Left lung (tissue), 10 donors: ENCODE results near the gene TCF3. TPM values are rescaled to one million over a fixed set of nuclear protein-coding genes. Genes with fewer than 3 reads are reported as not detected.
A peak's percentile ranks its signal among the peaks of the same experiment; 100 is the strongest.
"Not testable (repeated sequence)": the region's sequence is repeated elsewhere in the genome, so short reads cannot be mapped to it uniquely, and the experiment has no call there.

ENCODE experiments used
- ATAC-seq: fragments of 200-7000 bp; cut with Tn5 transposase; one replicate; pipeline ENCODE4 v1.9.1; 2020; ENCODE audit warnings: moderate library complexity
- DNase-seq, 4 donors: peaks; one replicate each; pipeline ENCODE4 v3.0.0-alpha.2; 2013 to 2020
- H3K27ac ChIP-seq, 2 donors: fragments of 200-600 bp; sonication (generic) in 1 of 2; one replicate each; pipeline versions ENCODE4 v1.5.0 to v1.8.0; 2020 to 2021
- H3K27me3 ChIP-seq, 2 donors: fragments of 200-600 bp; sonication (generic) in 1 of 2; one replicate each; pipeline versions ENCODE4 v1.5.0 to v1.8.0; 2020 to 2021
- H3K36me3 ChIP-seq, 2 donors: fragments of 200-600 bp; sonication (generic) in 1 of 2; one replicate each; pipeline versions ENCODE4 v1.5.0 to v1.8.0; 2020 to 2021
- H3K4me1 ChIP-seq, 2 donors: fragments of 200-600 bp; one replicate each; pipeline ENCODE4 v1.8.0; 2021
- H3K4me3 ChIP-seq, 2 donors: fragments of 200-600 bp; sonication (generic) in 1 of 2; one replicate each; pipeline versions ENCODE4 v1.5.0 to v1.8.0; 2020 to 2021; ENCODE audit warnings: mild to moderate bottlenecking in 1 of 2
- H3K9me3 ChIP-seq, 2 donors: fragments of 200-600 bp; sonication (generic) in 1 of 2; one replicate each; pipeline versions ENCODE4 v1.5.0 to v1.8.0; 2020 to 2021
- intact Hi-C, 2 donors: fragments of 100-400 bp; cut with DNase I; formaldehyde crosslinking; loops; one replicate each; pipeline versions ENCODE4 v1.11.2 to v1.14.2; 2022
- polyA plus RNA-seq, 6 donors: library from polyadenylated mRNA; unstranded; fragments of 120-200 nt; gene quantifications; one replicate each; pipeline ENCODE4 v1.2.1, GENCODE V29; 2013; ENCODE audit not compliant: insufficient read length in 6 of 6
- total RNA-seq, 2 donors: library from RNA; stranded (reverse); fragmentation: NEBNext Ultra II Directional; extraction: Animal tissue kit (Norgen Biotek cat#: 25700); gene quantifications; one replicate each; pipeline ENCODE4 v1.2.1, GENCODE V29; 2021
- TF ChIP-seq, protein P1 (sequence below), 2 donors: fragments of 200-600 bp; sonication (generic) in 1 of 2; IDR thresholded peaks; one replicate each; pipeline versions ENCODE4 v1.5.0 to v1.8.0; 2021; ENCODE audit warnings: antibody characterized with exemption in 2 of 2
- donor health status: DM: no; HTN: yes; CAD: no.
- donor health status: DM: no; HTN: no; CAD: no.

Gene TCF3
- total and polyA plus RNA-seq, 8 donors = 57.9 to 149 (median 124) TPM

DNA sequence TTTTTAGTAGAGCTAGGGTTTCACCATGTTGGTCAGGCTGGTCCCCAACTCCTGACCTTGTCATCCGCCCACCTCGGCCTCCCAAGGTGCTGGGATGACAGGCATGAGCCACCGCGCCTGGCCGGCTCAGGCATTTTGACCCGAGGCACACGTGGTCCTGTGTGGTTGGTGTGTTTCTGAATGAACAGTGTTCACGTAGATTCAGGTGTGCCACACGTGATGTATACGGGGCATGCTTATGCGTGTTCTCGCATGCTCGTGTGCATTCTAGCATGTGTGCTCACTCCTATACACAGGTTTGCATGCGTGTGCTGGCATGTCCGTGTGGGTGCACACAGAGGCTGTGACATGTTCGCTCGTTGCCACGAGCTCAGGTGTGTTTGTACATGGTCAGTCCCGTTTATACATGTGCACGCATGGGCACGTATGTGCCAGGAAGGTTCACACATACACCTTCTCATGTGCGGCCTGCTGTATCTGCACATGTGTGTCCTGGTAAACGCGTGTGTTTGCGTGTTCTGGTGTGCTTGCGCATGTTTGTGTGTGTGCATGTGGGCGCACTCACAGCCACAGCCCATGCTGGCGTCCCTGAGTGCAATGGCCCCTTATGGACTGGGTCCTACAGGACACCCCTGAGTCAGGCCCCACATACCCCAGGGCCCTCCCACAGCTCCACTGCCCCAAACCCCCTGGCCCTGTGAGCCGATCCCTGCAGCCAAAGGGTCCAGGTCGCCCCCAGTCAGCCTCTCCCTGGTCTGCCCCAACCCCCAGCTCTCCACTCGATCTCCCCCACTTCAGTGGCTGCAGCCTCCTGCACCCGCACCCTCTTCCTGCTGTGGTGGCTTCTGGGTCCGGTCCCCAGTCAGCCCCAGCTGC is 20.6 kb upstream of the TCF3 start:
- H3K9me3 ChIP-seq = no peaks in the 10 kb centered on the region
- intact Hi-C loops = loop anchor here in 1 of 2 donors (10.0 kb wide), 1 partner anchor 128 kb away; no protein-coding TSS in a partner anchor
- no peak overlapping the region for H3K4me3 ChIP-seq
- peaks cover 10 to 21% of the 10 kb centered on the region in 2 donors for H3K4me1 ChIP-seq
- TF ChIP-seq, protein P1, sequence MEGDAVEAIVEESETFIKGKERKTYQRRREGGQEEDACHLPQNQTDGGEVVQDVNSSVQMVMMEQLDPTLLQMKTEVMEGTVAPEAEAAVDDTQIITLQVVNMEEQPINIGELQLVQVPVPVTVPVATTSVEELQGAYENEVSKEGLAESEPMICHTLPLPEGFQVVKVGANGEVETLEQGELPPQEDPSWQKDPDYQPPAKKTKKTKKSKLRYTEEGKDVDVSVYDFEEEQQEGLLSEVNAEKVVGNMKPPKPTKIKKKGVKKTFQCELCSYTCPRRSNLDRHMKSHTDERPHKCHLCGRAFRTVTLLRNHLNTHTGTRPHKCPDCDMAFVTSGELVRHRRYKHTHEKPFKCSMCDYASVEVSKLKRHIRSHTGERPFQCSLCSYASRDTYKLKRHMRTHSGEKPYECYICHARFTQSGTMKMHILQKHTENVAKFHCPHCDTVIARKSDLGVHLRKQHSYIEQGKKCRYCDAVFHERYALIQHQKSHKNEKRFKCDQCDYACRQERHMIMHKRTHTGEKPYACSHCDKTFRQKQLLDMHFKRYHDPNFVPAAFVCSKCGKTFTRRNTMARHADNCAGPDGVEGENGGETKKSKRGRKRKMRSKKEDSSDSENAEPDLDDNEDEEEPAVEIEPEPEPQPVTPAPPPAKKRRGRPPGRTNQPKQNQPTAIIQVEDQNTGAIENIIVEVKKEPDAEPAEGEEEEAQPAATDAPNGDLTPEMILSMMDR (IDR thresholded peaks at IDR 0.05) = no peak
- peak in 1 of 4 donors; percentile 51 for DNase-seq
- H3K36me3 ChIP-seq = no peaks in the 10 kb centered on the region
- ATAC-seq = no peak
- H3K27me3 ChIP-seq = peaks cover 67 to 94% of the 10 kb centered on the region in 2 donors
- no peak overlapping the region for H3K27ac ChIP-seq

DNA sequence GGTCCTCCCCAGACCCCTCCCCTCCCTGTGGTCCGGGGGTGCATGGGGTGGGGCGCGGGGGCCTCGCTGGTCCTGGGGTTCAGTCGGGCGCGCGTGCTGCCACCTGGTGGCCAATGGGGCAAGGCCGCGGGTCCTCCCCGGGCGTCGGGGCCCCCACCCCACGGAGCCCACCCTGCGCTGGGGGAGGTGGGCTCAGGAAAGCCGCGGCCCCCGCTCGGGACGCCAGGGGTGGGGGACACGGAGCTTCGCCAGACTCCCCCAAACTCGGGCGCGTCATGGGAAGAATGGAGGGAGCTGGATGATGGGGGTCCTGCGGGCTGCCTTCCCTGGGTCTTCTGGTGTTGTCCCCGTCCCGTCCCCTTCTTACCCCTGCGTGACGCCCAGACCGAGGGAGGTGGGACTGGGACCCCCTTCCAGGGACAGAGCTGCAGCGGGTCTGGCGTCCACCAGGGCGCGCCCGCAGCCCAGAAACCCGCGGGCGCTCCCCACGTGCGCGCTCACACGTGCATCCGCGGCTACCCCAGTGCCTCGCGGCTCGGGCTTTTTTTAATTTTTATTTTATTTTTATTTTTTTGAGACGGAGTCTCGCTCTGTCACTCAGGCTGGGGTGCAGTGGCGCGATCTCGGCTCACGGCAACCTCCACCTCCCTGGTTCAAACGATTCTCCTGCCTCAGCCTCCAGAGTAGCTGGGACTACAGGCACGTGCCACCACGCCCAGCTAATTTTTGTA is 19.8 kb upstream of the TCF3 start:
- H3K27ac ChIP-seq = no peak overlapping the region
- H3K27me3 ChIP-seq = peaks cover 69 to 94% of the 10 kb centered on the region in 2 donors
- TF ChIP-seq, protein P1 (IDR thresholded peaks at IDR 0.05) = peak; percentile 79 to 86
- H3K4me3 ChIP-seq = no peak overlapping the region
- H3K9me3 ChIP-seq = no peaks in the 10 kb centered on the region
- DNase-seq (peak in 1 of 4 donors; percentile 90), ATAC-seq (peak; percentile 77)
- intact Hi-C loops = loop anchor here in 1 of 2 donors (10.0 kb wide), 1 partner anchor 127 kb away; no protein-coding TSS in a partner anchor
- peaks cover 10 to 21% of the 10 kb centered on the region in 2 donors for H3K4me1 ChIP-seq
- no peaks in the 10 kb centered on the region for H3K36me3 ChIP-seq

DNA sequence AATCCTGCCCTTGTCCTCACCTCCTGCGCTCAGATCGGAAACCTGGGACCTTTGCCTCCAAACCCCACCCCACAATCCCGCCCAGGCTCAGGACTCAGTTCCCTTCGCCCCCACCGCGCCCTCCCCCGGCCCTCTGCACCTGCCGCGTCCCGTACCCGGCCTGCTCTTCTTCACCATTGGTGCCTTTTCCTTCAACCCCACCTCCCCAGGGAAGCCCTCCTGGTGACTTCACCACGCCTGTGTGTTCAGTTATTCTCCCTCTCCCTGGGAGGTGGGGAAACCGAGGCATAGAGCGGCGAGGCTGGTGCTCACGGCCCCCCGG is 19.3 kb upstream of the TCF3 start:
- TF ChIP-seq, protein P1 (IDR thresholded peaks at IDR 0.05) = no peak
- Histone ChIP-seq H3K4me3 (no peak overlapping the region), H3K27me3 (peaks cover 71 to 94% of the 10 kb centered on the region in 2 donors), H3K27ac (no peak overlapping the region), H3K36me3 (no peaks in the 10 kb centered on the region), H3K4me1 (peaks cover 10 to 21% of the 10 kb centered on the region in 2 donors), H3K9me3 (no peaks in the 10 kb centered on the region)
- intact Hi-C loops = loop anchor here in 1 of 2 donors (10.0 kb wide), 1 partner anchor 127 kb away; no protein-coding TSS in a partner anchor
- no peak for DNase-seq
- no peak for ATAC-seq

DNA sequence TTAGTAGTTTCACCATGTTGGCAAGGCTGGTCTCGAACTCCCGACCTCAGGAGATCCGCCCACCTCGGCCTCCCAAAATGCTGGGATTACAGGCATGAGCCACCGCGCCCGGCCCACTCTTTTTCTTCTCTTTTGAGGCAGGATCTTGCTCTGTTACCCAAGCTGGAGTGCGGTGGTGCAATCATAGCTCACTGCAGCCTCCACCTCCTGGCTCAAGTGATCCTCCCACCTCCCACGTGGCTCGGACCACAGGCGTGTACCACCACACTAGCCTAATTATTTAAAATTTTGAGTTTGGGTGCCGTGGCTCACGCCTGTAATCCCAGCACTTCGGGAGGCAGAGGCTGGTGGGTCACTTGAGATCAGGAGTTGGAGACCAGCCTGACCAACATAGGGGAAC is 18.3 kb upstream of the TCF3 start:
- intact Hi-C loops = loop anchor here in 1 of 2 donors (10.0 kb wide), 1 partner anchor 126 kb away; no protein-coding TSS in a partner anchor
- not testable (repeated sequence) for ATAC-seq

DNA sequence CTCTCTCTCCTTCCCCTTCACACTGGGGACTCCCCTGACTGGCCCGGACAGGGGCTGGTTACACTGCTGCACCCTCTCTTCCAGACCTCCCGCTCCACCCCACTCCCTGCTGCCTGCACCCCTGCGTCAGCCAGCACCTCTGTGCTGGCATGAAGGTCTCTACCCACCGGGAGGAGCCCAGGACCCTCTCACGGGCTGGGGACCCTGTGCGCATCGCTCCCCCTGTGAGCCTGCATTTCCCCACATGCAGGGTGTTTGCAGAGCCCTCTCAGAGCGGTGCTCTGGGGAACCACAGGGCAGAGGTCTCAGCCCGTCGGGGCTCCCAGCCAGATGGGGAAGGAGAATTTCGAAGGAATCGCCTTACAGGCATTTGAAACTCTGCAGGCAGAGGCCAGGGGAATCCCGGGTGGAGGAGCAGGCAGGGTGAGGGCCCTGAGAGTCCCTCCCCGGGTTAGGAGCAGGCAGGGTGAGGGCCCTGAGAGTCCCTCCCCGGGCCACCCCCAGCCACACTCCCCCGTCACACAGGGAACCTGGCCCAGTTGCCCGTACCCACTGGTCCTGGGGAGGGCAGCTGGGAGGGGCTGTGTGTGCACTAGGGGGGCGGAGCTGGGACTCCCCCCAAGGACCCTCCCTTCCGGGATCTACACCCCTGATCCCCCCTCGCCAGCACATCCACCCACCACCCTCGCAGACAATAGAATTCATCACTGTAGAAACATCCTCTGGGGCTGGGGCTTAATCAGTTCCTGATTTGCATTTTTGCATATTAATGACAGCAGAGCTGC is 16.3 kb upstream of the TCF3 start:
- TF ChIP-seq, protein P1 (IDR thresholded peaks at IDR 0.05) = no peak
- Histone ChIP-seq H3K27ac (no peak overlapping the region), H3K9me3 (no peaks in the 10 kb centered on the region), H3K4me1 (peaks cover 6 to 21% of the 10 kb centered on the region in 2 donors), H3K27me3 (peaks cover 45 to 91% of the 10 kb centered on the region in 2 donors), H3K4me3 (no peak overlapping the region), H3K36me3 (no peaks in the 10 kb centered on the region)
- DNase-seq = peak in 1 of 4 donors; percentile 51
- intact Hi-C loops = no loop called here
- no peak for ATAC-seq

More for the DNA sequence above, 18.3 kb upstream of the TCF3 start:
- H3K4me1 ChIP-seq = peaks cover 7 to 21% of the 10 kb centered on the region in 2 donors
- not testable (repeated sequence) for H3K9me3 ChIP-seq, H3K36me3 ChIP-seq, H3K4me3 ChIP-seq, H3K27ac ChIP-seq, DNase-seq
- peaks cover 63 to 94% of the 10 kb centered on the region in 2 donors for H3K27me3 ChIP-seq
